Kidney tubule cell (primary cell): ENCODE measurements around the gene GSDME.
A peak's percentile ranks its signal among the peaks of the same experiment; 100 is the strongest.

ENCODE experiments used
- DNase-seq: peaks from one replicate; pipeline ENCODE4 v3.0.0-alpha.2; 2018; ENCODE audit warnings: low spot score

The GSDME gene

DNA sequence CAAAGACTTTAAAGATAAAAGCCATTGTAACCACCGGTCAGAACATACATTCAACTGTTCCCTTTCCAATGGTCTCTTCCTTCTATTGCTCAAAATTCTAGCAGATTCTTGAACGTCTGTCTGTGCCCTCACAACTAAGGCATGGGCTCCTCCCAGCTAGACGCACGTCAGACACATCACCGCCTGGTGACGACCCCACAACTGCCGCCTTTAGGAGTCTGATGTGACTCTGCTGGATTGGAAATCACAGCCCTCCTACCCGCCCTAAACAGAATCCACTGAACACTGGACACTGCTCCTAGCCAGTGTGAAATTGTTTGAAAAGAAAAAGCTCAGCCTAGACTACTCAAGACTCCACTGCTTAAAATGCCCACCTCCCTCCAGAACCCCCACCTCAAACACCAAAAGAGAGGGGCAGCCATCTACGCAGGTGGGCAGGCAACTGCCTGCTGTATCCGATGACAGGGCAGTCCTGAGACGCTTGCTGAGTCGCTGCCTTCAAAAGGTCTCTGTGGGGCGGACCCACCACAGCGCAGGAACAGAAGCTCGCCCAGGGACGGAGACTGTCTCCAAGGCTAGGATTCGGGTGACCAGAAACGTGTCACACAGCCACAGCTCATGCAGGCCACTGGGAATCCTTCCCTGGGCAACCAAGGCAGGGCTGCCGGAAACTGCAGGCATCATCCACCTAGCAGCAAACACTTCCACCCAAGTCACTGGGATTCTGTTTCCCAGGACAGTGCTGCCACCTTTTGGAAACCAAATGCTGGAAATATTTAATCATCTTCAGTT, 34.7 kb downstream of the GSDME start:
- DNase-seq, result peak; percentile 50

DNA sequence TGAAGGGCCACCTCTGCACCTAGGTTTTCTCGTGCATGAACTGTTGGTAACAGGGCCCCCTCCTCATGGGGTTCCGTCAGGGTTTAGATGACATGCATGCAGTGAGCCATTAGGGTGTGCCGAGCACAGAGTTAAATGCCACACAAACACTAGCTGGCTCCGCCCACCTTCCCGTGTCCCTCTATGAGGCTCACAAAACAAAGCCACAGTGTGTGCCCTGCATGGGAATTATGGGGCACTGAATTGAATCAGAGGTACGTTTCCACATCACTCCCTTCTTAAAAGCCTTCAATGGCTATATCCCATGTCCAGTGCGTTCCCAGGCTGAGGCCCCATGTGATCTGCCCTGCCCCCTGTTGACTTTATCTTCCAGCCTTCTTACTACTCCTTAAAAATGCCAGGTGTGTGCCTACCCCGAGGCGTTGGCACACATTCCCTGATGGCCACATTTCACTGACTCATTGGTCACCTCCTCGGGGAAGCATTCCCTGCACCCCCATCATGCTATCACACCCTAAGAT, 35.7 kb downstream of the GSDME start:
- peak; percentile 65 for DNase-seq

DNA sequence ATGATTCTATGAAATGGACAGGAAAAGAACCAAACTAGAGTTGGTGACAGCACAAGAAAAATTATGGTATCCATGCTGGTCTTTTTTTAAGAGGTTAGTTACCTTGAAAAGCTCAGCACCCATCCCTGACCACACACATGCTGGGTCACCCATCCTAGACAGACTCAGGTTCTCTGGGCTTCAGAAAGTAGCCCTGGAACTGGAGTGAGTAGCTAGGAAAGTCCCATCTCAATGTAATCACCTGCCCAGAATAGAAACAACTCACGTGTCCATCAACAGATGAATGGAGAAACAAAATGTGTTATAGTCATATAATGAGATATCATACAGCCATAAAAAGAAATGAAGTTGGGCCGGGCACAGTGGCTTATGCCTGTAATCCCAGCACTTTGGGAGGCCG, 37.0 kb downstream of the GSDME start:
- DNase-seq, result no peak

GRCh38 chr7:24718977-24719491, 38.2 kb downstream of the GSDME start:
- no peak for DNase-seq

DNA sequence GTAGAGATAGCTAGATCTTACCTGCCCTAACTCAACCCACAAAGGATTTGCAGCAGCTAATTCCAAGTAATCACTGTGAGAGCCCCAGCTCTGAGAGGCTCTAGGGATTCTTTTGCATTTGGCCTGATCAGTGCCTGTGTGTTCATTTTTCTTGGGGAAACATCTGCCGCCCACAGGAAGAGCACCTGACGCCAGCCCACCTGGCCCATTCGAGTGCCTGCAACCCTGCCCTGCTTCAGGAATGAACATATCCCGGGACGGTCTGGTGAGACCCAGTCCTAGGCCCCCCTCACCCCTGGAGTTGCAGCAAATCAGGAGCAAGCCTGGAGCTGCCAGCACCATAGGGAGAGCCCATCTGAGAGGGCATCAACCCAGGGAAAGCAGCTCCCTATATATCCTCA, 38.8 kb downstream of the GSDME start:
- no peak for DNase-seq

DNA sequence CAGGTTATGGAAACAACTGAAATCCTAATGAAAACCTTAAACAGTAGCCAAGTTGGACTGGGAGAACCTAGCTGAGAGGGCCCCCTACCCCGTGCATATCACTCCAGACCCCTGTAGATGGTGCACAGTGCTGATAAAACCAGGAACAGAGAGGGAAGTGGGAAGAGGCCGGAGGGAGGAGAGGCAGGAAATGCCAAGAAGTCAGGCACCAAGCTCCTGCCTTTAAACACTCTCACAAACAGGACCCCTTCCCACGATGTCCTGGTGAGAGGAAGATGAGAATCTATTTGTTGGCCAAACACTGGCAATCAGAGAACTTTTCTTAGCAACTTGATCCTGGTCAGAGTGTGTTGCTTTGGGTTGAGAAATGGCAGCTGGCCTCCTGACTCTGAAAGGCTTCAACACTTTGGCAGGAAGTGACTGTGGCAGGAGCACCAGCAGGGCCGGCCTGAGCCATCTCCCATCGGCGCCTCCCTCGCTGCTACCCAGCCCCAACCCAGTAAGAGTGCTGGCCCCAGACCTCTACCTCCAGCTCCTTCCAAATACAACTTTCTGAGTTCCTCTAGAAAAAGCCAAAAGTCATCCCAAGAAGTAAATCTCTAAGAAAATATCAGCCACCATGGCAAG, 39.5 kb downstream of the GSDME start:
- DNase-seq, result no peak

DNA sequence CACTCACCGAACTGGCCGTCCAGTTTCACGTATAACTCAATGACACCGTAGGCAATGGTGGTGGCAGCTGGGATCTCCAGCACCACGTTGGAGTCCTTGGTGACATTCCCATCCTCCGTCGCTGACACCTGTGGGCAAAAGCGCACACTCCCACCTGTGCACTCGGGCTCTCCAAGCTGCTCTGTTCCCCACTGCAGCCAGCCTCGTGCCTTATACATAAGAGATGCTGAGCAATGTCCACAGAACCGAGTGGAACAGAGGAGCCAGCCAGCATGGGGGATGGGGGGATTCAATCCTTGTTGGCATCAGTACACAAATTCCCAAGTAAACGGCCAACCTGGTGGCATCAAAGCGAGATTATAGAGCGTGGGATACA, 40.0 kb downstream of the GSDME start:
- DNase-seq, result no peak

DNA sequence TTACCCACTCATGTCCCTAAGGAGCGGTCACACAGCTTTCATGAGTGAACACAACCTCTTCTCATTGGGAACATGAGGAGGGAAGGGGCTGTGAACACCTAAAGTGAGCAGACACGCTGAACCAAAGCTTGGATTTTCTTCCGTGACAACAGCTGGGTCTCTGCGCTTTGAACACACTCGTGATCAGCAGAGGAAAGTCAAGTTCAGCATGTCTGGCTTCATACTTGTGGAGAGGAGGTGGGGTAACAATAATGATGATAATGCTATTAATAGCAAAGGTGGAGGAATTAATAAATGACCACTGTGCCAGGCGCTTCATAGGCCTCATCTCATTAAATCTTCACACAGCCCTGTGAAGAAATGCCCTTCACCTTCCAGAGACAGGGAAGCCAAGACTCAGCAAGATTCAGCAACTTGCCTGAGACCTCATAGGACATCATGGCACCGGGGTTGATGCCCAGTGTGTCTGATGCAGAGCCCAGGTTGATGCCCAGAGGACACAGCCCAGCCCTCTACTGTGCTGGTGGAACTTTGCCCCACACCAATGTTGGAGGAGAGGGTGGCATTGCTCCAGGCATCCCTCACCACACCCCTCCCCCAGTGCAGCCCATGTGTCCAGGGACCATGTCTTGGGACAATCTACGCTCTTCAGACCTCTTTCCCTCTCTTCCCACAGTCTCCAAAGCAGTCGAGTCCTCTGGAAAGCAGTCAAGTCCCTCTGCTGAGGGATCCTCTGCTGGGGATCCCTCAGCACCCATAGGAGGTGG, 40.6 kb downstream of the GSDME start:
- no peak for DNase-seq

- DNase-seq, result peak; percentile 30
Measured at GRCh38 chr7:24715661-24716479, 41.4 kb downstream of the GSDME start.

DNA sequence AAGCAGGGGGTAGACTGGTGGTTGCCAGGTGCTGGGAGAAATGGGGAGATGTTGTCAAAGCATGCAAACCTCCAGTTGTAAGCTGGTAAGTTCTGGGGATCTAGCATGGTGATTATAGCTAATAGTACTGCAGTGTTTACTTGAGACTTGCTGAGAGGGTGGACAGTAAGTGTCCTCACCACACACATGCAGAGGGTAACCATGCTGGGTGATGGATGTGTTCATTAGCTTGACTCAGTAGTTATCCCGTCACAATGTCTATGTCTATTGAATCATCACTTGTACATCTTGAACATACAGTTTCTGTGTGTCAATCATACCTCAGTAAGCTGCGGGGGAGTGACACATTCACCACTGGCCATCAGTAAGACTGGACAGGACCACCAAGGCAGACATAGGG, 42.1 kb downstream of the GSDME start:
- DNase-seq, result no peak

GRCh38 chr7:24714676-24715010, 42.6 kb downstream of the GSDME start:
- DNase-seq, result no peak

GRCh38 chr7:24713850-24714675, 43.2 kb downstream of the GSDME start:
- DNase-seq, result no peak

- no peak for DNase-seq
Measured at GRCh38 chr7:24713039-24713793, 44.0 kb downstream of the GSDME start.

DNA sequence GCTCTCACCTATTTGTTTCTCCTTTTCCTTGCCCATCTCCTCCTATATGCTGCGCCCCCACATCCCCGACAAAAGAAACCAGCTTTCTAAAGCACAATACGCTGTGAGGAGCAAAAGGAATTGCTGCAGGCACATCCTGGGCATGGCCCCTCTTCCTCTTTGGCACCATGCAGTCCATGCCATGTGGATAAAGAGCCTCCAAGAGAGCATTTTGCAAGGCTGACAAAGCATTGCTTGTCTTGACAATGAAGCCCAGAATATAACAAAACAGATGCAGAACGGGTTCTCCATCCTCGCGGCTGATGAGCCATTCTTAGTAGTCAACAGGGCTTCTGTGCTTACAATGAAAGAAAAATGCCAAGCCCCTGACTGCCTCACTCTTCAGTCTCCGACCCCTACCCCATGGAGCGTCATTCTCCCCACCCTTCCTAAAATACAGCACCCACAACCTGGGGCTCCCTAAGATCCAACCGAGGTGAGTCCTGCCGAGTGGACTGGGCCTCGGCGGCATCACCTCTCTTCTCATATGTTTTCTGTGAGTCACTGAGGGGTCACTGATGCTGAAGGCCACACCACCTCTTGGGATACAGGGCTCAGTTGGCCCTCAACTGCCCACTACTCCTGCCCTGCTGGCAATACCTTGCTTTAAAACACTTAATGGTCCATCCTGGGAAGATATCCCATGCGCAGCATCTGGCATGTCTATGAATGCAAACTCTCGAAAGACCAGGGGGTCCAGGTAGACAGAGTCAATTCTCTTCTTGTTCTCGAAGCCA, 47.5 kb downstream of the GSDME start:
- DNase-seq, result no peak

- DNase-seq, result no peak
Measured at GRCh38 chr7:24709051-24709450, 48.2 kb downstream of the GSDME start.

- no peak for DNase-seq
Measured at GRCh38 chr7:24707988-24708615, 49.2 kb downstream of the GSDME start.

GRCh38 chr7:24706211-24707170, 50.8 kb downstream of the GSDME start:
- no peak for DNase-seq

- DNase-seq, result no peak
Measured at GRCh38 chr7:24705461-24705954, 51.8 kb downstream of the GSDME start.
